ENCODE data around the gene COL6A5.
"Not testable (repeated sequence)": the region's sequence is repeated elsewhere in the genome, so short reads cannot be mapped to it uniquely, and the experiment has no call there.

COL6A5 gene

GRCh38 chr3:130395916-130396315 lies 50.4 kb downstream of the COL6A5 start:
- no peak for TF ChIP-seq CTCF (IDR thresholded peaks at IDR 0.05; ENCODE audit: insufficient read depth, low read depth, low read length, missing control alignments)
- H3K4me3 ChIP-seq (ENCODE audit: low read depth, low read length): no peak overlapping the region
- DNase-seq (ENCODE audit: low read depth): no peak

GRCh38 chr3:130404401-130404800 lies 58.9 kb downstream of the COL6A5 start:
- no peak for DNase-seq (ENCODE audit: low read depth)
- no peak overlapping the region for H3K4me3 ChIP-seq (ENCODE audit: low read depth, low read length)
- no peak for TF ChIP-seq CTCF (IDR thresholded peaks at IDR 0.05; ENCODE audit: insufficient read depth, low read depth, low read length, missing control alignments)

GRCh38 chr3:130405956-130406355 lies 60.5 kb downstream of the COL6A5 start:
- H3K4me3 ChIP-seq (ENCODE audit: low read depth, low read length): no peak overlapping the region
- DNase-seq (ENCODE audit: low read depth): no peak
- TF ChIP-seq CTCF (IDR thresholded peaks at IDR 0.05; ENCODE audit: insufficient read depth, low read depth, low read length, missing control alignments): no peak

- DNase-seq (ENCODE audit: low read depth); H3K4me3 ChIP-seq (ENCODE audit: low read depth, low read length): not testable (repeated sequence)
Measured at GRCh38 chr3:130408253-130408652, 62.8 kb downstream of the COL6A5 start.

GRCh38 chr3:130411320-130411719 lies 65.8 kb downstream of the COL6A5 start:
- DNase-seq (ENCODE audit: low read depth): no peak
- no peak overlapping the region for H3K4me3 ChIP-seq (ENCODE audit: low read depth, low read length)
- TF ChIP-seq CTCF (IDR thresholded peaks at IDR 0.05; ENCODE audit: insufficient read depth, low read depth, low read length, missing control alignments): no peak

- DNase-seq (ENCODE audit: low read depth): no peak
- TF ChIP-seq CTCF (IDR thresholded peaks at IDR 0.05; ENCODE audit: insufficient read depth, low read depth, low read length, missing control alignments): no peak
- H3K4me3 ChIP-seq (ENCODE audit: low read depth, low read length): no peak overlapping the region
Measured at GRCh38 chr3:130412991-130413560, 67.6 kb downstream of the COL6A5 start.

- no peak overlapping the region for H3K4me3 ChIP-seq (ENCODE audit: low read depth, low read length)
- DNase-seq (ENCODE audit: low read depth): peak; percentile 14
- TF ChIP-seq CTCF (IDR thresholded peaks at IDR 0.05; ENCODE audit: insufficient read depth, low read depth, low read length, missing control alignments): no peak
Measured at GRCh38 chr3:130414457-130414856, 69.0 kb downstream of the COL6A5 start.

Measured in GM12865 (cell line).